Stimulated activated CD8-positive, alpha-beta memory T cell treated with anti-CD3 and anti-CD28 coated beads, Interleukin-15, amount 100 ng/mL, for 48 hours (primary cell): ENCODE results near the gene PPP2R5C.
"Not testable (repeated sequence)": the region's sequence is repeated elsewhere in the genome, so short reads cannot be mapped to it uniquely, and the experiment has no call there.

Experiments
- DNase-seq, 2 donors: peaks; one replicate each; pipeline ENCODE4 v3.0.0-alpha.2; 2020; ENCODE audit warnings: low read depth in 2 of 2

PPP2R5C gene

DNA sequence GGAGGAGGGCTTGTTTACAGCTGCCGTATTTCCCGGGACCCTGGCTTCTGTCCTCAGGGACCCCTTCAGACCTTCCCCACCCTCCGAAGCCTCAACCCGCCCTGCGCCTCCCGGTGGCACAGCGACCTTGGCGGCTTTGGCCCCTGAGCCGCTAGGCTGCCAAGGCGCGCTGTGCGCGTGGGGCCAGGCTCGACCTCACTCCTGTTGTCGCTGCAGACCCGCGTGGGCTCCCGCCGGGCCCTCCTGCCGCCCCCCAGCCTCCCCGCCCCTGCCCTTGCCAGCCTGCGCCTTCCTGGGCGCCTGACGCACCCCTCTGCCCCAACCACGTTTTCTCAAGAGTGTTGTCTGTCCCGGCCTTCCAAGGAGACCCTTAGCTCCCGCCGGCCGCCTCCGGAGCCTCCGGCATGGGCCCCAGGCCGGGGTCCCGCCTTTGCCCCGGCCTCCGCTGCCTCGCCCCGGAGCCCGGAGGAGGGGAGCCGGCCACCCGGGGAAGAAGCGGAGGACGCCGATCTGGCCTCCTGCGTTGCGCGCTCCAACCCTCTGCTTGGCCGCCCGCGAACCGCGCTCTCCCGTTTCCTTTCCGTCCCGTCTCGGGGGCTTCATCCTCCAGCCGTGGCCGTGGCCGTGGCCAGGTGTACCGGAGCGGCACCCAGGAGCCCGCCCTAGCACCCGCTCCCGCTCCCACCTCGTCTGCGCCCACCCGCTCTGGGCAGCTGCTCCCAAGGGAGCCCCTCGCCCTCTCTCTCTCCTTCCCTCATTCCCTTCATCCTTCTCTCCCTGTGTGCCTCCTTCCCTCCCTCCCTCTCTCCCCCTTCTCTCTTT, 19.9 kb downstream of the PPP2R5C start:
- peak in 1 of 2 donors; percentile 23 for DNase-seq

DNA sequence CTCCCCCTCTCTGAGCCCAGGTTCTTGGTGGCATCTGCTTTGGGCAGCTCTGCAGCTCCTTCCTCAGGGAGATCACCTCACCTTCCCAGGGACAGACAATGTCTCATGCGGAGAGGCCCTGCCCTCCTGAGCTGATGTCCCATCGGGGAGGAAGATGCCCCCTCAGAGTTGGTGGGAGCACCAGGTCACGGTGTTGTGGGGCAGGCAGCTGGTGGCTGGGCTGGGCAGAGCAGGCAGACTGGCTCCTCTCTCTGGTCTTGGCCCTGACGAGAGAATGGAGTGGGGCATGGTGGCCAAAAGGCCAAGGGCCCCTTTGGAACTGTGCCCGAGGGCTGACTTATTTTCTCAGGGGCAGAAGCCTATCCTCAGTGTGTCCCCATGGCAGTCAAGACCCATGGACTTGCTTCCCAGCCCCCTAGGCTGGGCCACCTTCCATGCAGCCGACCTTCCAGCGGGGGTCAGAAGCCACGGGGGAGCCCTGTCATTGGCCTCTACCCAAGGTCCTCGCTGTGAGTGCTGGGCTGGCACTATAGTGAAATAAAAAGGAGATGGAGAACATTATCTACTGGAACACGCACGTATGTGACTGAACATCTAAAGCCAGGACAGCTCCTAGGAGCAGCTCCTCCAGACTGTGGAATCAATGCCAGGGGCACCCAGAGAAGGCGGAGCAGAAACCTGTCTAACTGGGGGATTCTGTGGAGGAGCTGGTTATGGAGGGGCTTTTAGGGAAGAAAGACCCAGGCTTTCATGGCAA, 21.9 kb downstream of the PPP2R5C start:
- DNase-seq = no peak

DNA sequence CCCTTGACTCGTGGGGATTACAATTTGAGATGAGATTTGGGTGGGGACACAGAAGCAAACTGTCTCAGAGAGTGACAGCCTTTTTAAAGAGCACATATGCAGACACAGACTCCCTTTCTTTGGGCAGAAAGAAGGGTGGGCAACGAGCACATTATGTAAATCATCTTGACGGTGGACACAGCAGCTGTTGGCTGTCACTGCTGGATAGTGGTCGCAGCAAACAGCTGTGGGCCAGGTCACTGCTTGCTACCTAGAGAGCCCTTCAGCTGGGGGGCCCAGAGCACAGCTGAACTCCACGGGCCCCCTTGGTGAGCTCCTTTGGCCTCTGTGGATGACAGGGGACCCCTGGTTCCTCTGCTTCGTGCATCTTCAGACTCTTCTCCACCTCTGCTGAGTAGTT, 23.1 kb downstream of the PPP2R5C start:
- no peak for DNase-seq

DNA sequence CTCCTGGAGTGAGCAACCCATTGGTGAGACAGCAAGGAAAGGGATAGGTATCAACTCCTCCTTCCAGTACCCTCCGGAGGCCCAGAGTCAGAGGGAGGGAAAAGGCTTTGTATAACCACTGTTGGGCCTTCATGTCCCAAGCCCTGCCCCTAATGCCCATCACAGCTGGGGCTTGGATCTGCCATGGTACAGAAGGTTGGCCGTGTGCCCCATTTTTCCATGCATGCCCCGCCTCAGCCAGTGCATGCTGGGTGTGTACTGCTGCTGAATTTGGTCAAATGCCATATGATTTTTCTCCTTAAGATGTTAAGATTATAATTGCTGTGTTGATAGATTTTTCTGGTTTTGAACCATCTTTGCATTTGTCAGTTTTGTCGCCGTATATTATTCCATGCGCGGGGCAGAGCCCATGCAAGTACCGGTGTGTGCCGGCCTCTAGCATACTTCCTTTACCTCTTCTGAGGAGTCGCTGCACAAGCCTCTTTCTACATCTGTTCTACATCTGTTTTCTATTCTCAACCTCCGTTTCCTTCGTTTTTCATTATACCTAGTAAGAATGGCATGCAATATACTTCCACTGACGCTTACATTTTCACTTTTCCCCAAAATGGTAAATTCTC, 26.6 kb downstream of the PPP2R5C start:
- no peak for DNase-seq

DNA sequence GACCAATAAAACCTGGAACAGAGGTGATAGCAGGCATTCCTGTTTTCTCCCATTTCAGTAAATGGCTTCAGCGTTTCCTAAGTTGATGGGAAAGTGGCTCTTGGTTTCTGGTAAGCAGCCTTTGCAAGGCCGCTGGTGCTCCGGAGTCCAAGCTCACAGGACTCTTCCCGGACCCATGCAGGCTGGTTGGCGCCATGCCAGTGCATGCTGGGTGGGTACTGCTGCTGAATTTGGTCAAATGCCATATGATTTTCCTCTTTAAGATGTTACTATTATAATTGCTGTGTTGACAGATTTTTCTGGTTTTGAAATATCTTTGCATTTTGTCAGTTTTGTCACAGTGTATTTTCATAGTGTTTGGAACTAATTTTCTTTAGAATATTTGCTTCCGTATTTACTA, 27.7 kb downstream of the PPP2R5C start:
- no peak for DNase-seq

DNA sequence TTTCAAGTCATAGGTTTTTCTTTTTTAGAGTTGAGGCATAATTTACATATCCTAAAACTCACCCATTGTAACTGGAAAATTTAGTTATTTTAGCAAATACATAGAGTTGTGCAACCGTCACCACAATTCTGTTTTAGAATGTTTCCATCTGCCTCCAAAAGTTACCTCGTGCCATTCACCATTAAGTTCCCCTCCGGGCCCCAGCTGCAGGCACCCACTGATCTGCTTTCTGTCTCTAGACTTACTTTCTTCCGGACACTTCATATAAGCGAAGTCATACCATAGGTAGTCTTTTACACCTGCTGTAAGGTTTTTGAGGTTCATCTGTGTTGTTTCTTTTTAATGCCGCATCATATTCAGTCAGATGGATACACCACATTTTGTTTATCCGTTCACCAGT, 28.7 kb downstream of the PPP2R5C start:
- no peak for DNase-seq

DNA sequence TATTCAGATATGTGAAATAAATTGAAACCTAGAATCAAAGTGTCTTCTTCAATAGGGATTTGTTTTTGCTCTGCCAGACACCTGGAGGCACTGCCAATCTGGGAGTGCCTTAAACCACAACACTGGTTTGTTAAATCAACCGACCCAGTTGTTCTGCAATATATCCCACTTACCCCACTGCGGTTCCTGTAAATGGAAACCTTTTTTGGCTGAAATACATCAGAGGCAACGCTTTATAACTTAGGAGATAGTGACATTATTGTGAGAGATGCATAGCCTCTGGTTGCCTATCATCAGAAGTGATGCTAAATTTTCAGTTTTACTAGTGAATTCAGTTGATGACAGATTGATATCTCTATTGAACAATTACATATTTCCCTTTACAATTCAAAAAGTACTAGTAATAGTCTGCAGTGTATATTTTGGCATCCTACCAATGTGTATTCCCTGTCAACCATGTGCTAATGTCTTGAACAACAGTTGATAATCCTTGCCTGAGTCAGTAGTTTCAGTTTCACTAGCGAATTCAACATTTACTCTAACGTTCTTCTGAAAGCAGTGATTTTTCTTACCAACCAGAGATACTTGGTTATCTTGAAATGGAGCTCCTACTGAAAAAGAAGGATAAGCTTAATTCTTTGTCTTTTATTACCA, 30.5 kb downstream of the PPP2R5C start:
- no peak for DNase-seq

DNA sequence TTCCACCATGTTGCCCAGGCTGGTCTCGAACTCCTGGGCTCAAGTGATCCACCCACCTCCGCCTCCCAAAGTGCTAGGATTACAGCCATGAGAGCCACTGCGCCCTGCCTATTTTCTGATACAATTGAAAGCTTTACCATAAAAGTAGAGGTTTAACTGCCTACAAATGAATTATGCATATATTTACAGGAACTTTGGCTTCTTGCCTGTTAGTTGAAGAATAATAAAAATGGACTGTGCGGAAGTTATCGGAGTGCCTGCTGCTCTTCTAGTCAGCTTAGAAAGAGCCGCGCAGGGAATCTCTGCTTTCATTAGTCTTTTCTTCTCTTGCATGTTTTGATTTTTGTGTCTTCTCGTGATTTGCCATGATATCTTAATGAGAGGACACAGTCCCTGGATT, 34.5 kb downstream of the PPP2R5C start:
- DNase-seq = no peak

DNA sequence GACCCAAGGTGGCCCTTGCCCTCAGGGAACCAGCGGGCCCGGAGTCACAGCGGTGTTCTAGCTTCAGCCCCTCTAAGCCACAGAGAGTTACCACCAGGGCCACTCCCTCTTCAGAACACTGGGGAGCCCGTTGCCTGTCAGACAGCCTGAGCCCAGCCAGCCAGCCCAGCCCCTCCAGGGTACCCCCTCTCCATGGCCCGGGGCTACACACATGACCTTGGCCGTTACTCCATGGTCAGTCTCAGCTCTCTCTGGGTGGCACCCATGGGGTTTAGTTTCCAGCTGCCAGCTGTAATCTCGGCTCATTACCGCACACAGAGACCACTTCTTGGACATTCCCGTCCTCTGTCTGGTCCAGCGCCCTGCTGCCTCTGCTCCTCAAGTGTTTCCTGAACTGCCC, 35.0 kb downstream of the PPP2R5C start:
- no peak for DNase-seq

DNA sequence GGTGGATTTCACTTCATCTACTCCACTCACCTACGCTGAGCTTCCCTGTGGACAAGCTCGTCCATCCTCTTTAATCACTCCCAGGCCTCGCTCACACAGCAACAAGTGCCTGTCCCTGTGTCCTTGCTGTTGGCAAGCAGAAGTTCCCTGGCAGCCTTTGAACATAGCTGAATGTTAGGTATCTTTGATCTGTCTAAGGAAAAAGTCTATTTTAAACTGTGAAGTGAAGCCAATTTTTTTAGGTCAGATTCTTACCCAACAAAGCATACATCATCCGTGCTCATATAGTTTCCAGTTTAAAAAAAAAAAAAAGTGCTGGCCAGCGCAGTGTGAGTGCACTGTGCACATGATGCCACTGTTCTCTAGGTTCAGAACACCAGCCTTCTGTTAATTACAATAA, 36.3 kb downstream of the PPP2R5C start:
- DNase-seq = no peak

DNA sequence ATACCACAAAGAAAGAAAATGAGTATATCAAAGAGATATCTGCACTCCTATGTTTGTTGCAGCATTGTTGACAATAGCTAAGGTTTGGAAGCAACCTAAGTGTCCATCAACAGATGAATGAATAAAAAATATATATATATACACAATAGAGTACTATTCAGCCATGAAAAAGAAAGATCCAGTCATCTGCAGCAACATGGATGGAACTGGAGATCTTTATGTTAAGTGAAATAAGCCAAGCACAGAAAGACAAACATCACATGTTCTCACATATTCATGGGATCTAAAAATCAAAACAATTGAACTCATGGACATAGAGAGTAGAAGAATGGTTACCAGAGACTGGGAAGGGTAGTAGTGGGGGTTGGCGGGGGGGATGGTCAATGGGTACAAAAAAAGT, 42.9 kb downstream of the PPP2R5C start:
- not testable (repeated sequence) for DNase-seq

DNA sequence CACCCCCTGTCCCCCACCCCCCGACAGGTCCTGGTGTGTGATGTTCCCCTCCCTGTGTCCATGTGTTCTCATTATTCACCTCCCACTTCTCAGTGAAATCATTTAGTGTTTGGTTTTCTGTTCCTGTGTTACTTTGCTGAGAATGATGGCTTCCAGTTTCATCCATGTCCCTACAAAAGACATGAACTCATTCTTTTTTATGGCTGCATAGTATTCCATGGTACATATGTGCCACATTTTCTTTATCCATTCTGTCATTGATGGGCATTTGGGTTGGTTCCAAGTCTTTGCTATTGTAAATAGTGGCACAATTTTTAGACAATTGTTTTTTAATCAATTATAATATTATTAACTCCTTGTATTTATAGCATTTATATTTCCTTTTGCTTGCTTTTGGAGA, 44.7 kb downstream of the PPP2R5C start:
- not testable (repeated sequence) for DNase-seq

DNA sequence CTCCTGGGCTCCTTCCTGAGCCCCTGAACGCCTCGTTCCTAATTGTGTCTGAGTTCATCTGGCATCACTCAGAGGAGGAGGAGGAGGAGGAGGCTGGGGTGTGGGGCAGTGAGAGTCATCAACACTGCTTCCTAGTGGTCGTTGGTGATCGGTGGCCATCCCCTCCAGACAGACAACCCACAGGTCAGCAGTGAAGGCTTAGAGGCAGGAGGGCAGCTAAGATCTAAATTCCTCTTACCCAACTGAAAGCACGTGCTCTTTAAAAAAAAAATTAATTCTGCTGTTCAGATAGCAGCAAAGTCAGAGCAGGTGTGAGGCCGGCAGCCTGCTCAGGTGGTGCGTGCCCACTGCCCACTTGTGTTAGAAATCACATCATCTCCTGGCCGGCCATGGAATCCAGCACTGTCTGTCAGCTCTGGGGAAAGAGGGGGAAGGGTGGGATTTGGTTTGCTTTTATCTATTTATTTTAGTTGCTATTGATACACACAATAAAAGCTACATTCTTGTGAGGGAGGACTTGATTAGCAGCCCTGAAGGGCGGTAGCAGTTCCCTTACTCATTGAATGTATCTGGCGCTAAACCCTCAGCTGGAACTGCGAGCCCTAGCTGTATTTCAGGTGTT, 46.6 kb downstream of the PPP2R5C start:
- DNase-seq = no peak

DNA sequence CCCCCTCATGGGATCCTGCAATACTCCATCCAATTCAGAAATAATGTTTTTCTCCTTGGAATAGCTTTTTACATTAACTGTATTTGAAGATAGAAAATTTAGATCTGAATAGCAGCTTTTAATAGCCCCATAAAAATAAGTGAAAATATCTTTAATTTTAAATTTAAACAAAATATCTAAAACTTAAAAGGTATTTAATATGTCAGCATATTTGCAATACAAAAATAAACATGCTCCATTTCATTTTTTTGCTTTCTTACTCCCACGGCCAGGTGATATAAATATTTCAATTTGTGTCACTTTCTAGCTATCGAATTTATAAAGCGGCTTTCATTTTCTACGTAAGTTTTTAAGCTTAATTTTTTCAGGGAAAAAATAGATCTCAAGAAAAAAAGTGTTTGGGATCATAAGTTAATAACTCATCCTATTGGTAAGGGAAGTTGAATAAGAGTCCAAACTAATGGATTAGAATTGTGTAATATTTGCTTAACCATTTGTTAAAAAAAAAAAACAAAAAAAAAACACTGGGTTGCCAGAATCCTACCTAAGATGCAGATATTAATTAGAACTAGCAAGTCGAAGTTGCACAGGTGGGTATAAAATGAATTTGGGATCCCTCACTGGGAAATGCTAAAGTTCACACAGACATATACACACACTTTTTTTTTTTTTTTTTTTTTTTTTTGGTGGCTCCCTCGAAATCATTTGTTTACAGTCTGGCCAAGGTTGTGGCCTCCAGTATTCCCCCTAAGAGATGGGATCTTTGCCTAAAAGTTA, 47.6 kb downstream of the PPP2R5C start:
- DNase-seq = no peak

DNA sequence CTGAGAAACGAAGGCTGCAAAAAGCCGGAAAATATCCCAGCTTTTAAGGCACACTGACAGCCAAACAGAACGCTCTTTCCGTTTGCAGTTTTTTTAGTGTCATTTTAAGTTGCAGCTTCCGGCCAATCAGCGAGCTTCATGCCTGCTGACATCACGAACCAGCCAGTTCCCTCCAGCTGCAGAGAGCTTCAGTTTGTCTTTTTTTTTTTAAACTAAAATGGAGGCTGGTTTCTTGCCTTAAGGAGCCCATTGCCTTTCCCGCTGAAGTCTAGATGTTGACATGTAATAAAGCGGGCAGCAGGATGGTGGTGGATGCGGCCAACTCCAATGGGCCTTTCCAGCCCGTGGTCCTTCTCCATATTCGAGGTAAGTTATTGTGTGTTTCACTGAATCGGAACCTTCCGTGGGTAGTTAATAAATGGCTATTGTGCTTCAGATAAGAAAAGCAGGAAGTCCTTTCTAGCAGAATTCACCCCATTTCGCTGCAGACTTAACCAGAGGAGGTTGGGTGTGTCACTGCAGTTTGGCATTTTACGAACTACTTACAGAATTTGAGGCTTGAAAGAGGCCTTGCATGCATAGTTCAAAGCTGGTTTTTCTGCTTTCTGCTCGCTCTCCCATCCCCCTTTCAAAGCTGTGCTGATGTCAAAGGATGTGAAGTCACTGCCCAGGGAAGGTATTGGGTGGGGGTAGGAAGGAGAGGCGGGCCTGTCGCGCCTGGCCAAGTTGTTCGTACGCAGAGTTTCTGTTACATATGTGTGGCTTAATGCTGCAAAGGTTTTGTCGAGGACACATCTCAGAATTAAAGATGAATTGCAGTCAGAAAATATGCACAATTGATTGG, 48.4 kb downstream of the PPP2R5C start:
- peak; percentile 70 to 77 for DNase-seq

DNA sequence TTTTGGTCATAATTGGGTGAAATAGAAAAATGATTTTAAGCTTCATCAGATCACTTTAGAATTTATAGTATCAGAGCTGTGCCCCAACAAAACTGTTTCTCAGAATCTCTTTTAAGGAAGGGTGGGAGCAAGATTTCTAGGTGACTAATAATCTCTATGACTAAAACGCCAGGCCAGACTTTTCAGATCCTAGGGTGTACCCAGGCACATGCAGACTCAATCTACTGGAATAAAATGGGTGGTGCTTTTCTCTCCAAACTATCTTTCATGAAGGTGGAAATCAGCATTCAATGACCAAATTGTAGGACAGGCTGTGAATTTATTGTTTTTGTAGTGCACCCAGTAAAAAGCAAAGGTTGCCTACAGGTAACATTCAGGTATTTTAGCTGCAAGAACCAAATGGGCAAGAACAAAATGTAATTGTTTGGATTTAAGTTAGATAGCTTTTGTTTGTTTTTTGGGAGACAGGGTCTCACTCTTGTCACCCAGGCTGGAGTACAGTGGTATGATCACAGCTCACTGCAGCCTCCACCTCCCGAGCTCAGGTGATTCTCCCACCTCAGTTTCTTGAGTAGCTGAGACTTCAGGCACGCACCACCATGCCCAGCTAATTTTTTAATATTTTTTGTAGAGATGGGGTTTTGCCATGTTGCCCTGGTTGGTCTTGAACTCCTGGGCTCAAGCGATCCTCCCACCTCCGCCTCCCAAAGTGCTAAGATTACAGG, 49.5 kb downstream of the PPP2R5C start:
- no peak for DNase-seq

DNA sequence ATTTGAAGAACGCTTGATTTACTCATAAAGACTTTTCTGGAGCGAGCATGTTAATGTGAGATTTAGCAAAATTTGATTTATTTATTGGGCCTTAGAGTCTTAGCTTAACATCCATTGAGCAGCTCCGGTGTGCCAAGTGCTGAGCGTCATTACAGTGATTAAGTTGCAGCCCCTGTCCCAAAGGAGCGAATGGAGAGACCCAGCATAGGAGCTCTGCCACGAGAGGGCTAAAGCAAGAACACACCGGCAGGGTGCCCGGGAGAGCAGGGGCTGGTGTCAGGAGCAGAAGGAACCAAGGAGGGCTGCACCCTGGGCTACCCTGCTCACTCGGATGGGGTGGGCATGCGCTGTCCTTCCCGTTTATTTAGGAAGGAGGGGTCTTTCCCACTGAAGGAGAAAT, 50.6 kb downstream of the PPP2R5C start:
- no peak for DNase-seq

DNA sequence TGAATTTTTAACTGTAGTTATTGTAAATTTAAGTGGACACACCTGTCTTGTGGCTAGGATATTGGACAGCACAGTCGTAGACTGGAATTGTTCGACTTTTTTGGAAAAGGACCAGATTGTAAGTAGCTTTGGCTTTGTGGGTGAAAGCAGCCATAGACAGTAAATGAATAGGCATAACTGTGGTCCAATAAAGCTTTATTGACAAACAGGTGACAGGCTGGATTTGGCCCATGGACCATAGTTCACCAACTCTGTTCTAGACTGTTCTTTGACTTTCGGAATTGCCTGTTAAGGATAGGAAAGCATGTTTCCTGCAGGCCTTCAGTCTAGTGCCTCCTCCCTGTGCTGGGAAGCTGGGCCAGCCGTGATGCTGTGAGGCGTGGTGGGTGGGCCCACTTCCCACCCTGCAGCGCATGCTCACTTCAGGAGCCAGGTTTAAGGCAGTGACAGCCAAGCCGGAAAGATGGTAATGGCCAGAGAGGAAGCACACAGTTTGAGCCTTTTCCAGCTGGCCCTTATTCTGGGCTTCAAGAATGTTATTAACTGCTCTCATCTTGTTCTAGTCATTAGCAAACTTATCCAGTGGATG, 51.8 kb downstream of the PPP2R5C start:
- no peak for DNase-seq

DNA sequence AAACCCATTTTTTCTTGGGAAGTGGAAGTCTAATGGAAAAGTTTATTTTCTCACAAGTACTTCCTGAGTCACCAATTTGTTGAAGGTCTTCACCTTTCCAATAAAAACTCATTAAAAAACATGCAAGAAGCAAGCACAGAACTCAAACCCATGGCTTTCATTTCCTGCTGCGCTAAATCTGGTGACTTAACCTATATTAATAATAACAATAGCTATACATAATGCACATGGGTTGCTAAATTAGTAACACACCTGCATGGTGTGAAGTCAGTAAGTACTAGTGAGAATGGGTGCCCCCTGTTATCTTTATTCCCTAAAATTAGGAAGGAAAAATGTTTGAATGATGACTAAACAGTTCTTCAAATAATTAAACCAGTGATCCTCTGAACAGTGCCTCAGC, 52.3 kb downstream of the PPP2R5C start:
- no peak for DNase-seq
